Heart left ventricle (tissue), 13 donors: Measurements from ENCODE around the gene TMEM39A.

Experiments
- CTCF ChIP-seq, 12 donors: fragments of 200-600 bp; sonication (generic) in 4 of 12; IDR thresholded peaks; one replicate each; pipeline versions ENCODE4 v1.5.0 to v1.8.0; 2018 to 2022; ENCODE audit warnings: antibody characterized with exemption in 12 of 12, mild to moderate bottlenecking in 5 of 12
- POLR2A ChIP-seq, 2 donors: fragments of 450-650 bp; IDR thresholded peaks; one replicate each; pipeline ENCODE4 v1.6.1; 2017; ENCODE audit warnings: antibody characterized with exemption in 2 of 2, mild to moderate bottlenecking in 2 of 2, moderate library complexity in 2 of 2
- donor health status: ischemic (EF 13 %, LVEDD 7.1; RV severe dilation, severe dysfunction).
- donor health status: DM: no; HTN: yes; CAD: no.
- donor health status: DM: no; HTN: no; CAD: no.
- donor health status: ischemic (EF 25% LVEDD 6.9; RV normal size, moderate dysfunction).
- donor health status: ischemic (EF 25% LVEDD 5.7; RV mildly dilated, moderate dysfunction).
- donor health status: ischemic (EF 35%, LVEDD 5.7; RV mildly dilated, moderate dysfunction).
- donor health status: nonischemic (EF 11% LVEDD 7.7; RV severe dilation, severe dysfunction).
- donor health status: DM: yes; HTN: yes; CAD: no.
- donor health status: PGD.
- donor health status: ischemic (EF 29% LVEDD 5.4; RV normal size, mild dysfunction).
- donor health status: nonischemic (EF 23%, LVEDD 6.1; RV moderate dilation, normal function).

- TF ChIP-seq CTCF (IDR thresholded peaks at IDR 0.05), result no peak
- TF ChIP-seq POLR2A (IDR thresholded peaks at IDR 0.05), result no peak
Observed at GRCh38 chr3:119444590-119444989, 18.8 kb downstream of the TMEM39A start.
